NCI-H146 (cell line): Measurements from ENCODE around the gene KCNJ9.

Experiments
- DNase-seq: peaks from one replicate; lab custom pipeline; 2025; lab: John Stamatoyannopoulos, UW

The KCNJ9 gene

DNA sequence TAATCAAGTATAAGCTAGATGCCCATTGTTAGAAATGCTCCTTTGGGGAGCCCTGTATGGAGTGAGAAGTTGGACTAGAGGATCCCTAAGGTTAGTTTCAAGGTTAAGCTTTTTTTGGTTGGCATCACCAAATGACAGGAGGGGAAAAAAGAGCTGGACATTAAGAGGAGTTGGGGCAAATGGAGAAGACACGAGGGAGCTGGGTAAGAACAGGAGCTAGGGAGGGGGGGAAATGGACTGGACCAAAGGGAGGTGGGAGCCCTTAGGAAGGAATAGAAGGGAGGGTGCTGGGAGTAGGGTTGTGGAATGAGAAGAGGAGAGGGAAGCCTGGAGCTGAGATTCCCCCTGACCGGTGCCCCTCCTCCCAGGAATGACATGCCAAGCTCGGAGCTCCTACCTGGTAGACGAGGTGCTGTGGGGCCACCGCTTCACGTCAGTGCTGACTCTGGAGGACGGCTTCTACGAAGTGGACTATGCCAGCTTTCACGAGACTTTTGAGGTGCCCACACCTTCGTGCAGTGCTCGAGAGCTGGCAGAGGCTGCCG lies 5.9 kb downstream of the KCNJ9 start:
- DNase-seq, result no peak

DNA sequence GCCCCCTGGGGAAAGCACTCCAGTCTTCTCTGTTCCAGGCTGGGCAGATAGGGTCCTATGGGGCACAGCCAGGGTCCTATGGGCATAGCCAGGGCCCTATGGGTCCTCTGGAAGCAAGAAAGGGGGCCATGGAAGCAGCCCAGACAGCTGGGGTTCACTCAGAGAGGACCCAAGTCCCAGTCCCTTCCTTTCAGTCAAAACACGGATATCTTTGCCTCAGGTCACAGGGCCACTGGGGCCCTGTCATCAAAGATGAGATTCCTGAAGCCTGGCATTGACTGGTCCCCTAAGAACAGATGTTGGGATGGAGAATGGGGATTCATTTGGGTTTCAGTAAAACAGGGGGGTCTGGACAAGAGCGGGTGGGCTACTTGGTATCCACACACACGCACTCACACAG lies 8.5 kb downstream of the KCNJ9 start:
- no peak for DNase-seq

DNA sequence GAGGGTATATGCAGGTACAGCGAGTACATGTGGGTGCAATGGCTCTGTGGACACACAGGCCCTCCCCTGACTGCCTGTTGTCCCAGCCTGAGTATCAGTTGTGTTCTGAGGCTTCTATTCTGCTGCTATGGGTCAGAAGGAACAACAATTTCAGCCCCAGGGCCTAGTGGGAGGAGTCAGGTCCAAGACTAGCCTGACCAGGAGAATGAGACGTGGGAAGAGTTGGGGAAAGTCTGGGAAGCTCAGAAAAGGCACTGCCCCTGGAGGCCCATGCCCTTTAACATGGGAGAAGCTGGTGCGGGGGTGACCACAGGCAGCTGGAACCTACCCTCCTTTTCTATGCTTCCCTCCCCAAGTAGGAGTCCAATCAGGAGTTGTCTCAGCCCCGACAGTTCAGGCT lies 9.4 kb downstream of the KCNJ9 start:
- no peak for DNase-seq

DNA sequence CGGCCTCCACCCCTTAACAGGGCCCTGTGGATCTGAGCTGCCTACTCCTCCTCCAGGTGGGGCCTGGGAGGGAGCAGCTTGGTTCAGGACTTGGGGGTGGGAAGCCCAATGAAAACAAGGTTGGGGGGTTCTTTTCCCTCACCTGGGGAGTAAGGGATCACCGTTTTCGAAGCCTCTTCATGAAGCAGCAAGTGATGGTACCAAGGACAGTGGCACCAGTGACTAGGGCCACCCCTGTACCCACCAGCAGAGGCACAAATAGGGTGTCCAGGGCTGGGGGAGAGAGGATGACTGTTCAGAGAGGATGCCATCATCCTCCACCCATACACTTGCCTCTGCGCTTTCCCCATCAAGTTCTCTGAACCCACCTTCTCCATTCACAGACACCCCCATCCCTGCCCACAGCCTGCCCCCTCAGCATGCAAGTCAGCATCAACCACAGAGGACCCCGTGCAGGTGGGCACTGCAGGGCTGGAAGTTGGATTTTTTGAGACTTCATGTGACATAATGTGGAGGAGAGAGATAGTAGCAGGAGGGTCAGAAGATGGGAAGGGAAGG lies 10.4 kb downstream of the KCNJ9 start:
- DNase-seq, result no peak

DNA sequence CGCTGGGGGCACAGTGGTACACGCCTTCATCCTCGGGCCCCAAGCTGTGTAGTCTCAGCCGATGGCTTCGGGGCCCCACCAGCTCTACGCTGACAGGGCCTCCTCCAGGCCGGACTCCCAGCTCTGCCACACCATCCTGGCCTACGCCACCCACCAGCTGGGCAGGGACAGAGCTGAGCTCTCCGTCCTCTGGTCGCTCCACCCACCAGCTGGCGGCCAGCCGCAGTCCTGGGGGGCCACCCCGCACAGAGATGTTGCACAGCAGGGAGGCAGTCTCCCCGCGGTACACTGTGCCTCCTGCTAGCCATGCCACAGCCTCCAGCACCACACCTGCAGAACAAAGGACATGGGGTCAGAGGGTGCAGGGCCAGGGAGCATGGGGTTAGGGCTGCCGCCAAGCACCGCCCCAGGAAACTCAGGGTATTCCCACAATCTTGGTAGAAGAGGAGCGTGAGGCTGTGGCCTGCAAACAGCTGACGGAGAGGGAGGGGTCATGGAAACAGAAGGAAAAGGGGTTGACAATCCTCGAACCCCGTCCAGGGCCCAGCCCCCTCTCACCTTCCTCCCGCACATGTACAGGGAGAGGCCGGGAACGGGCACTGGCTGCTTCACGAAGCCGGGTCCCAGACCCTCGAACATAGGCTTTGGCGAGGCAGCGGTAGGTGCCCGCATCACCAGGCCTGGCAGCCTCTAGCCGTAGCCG lies 11.2 kb downstream of the KCNJ9 start:
- no peak for DNase-seq

DNA sequence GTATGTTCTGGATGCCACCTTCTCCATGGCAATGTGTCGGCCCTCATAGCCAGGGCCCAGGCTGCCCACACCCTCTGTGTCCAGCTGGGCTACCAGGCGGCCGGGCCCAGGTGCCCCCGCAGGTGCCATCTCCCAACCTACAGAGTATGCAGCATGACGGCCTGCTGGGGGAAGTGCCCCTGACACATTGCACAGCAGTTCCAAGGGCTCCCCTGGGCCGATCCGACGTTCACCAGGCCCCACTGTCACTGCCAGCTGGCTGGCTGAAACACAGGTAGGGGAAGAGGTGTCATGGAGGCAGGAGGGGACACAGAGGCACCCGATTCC lies 11.7 kb downstream of the KCNJ9 start:
- no peak for DNase-seq

DNA sequence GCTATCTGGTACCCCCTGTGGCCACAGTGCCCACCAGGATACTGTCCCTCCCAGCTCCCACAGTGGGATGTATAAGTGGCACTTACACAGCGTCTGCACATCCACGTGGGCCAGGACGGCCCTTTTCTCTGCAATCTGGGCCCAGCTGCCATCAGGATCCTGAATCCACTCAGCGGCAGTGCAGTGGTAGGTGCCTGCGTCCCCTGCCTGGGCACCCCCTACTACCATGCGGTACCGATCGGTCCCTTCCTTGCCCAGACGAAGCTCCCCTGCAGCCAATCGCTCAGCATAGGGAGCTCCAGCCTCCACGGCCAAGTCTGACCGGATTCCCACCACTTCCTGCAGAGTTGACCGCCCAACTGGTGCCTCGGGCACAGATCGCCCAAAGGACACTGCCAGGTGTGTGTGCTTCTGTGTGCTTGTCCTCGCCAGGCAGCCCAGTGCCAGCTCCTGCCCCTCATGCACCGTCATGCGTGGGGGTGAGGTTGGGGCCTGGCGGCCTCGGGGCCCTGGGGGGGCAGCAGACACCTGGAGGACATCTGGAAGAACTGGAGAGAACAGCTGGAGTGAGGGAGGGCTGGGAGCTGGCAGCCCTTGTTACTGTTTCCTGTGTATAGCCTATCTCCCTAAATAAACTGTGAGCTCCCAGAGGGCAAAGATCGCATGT lies 12.4 kb downstream of the KCNJ9 start:
- DNase-seq, result no peak

DNA sequence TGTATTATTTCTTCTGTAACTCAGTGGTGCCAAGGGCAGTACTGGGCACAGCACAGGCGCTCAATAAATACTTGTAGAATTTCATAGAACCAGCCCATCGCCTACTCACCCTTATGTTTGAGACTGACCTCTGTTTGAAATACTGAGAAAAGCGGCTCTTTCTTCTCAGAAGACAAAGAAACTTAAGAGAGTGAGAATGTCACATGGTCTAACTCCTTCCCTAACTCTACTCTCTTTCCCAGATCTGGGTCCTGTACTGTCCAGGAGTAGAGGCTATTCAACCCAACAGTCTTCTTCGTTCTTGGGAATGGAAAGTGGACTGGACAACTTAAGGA lies 12.9 kb downstream of the KCNJ9 start:
- DNase-seq, result no peak

DNA sequence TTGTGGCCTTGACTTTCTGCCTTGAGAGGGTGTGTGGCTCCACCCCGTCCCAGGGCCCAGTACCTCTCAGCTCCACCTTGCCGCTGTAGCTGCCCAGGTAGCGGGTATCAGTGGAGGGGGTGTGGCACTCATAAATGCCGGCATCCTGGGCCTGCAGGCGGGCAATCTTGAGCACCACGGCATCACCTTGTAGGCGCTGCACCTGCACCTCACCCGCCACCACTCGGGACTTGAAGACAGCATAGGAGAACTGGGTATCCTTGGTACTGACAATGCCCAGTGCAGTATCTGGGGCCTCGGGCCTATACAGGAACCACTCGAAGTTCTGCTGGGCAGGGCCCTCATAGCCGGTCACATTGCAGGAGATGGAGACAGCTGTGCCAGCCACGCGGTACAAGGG lies 13.5 kb downstream of the KCNJ9 start:
- no peak for DNase-seq

DNA sequence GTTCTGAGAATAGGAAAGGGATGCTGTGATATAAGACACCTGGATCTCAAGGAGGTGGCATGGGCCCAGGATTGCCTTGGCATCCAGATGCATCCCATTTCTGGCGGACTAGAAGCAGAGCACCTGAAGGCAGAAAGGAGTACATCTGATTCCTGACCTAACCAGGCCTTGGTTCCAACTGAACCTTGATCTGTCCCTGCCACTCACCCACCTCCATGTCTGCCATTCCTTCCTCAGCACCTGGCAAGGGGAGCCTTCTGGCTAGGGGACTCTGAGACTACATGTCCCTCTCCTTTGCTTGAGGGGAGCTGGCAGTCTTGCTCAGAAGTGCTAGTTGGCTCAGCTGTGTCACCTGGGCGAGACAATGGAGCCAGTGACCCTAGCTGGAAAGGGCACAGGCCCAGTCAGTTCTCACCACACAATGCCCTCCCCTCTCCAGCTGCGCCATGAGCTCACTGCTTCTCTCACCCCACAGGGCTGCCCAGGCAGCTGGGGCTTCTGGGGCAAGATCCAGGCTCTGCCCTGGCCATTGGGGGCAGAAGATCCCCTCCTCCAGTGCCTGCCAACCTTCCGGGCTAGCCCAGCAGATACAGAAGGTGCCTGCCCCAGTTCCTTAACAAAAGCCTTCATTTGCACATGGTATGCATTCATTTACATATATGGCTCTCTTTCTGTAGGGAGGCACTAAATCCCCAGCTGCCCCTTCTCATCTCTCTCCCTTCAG lies 14.2 kb downstream of the KCNJ9 start:
- peak; percentile 47 for DNase-seq

DNA sequence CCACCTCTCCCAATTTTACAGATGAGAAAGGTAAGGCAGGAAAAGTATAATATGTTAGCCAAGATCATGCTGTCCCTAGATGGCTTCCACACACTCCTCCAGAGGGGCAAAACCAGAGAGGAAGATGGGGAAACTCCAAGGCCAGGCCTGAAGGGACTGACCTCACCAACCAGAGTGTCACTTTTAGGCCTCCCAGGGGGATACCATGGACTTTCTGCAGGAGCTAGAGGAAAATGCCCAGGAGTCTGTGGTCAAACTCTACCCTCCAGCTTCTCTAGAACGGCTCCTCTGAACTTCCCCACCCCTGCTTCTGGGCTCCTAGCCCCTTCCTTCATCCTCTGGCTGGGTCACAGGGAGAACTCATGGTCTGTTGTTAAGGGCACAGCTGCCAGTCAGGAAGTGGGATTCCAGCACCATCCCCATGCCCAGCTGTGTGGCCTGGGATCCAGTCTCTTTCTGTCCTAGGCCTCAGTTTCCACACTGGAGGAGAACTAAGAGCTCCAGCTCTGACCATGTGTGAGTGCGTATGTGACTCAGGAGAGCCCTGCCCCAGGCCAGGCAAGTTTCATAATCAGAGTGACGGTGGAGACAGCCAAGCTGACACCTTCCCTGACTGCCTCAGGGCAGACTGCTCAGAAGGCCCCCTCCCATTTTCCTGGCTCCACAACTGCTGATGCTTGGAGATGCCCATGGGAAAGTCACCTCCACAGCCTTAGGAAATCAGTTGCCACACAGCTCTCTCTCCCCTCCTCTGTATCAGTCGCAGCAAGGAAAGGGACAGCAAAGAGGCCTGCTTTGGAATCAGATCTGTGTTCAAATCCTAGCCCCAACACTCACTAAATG lies 15.2 kb downstream of the KCNJ9 start:
- DNase-seq, result no peak

DNA sequence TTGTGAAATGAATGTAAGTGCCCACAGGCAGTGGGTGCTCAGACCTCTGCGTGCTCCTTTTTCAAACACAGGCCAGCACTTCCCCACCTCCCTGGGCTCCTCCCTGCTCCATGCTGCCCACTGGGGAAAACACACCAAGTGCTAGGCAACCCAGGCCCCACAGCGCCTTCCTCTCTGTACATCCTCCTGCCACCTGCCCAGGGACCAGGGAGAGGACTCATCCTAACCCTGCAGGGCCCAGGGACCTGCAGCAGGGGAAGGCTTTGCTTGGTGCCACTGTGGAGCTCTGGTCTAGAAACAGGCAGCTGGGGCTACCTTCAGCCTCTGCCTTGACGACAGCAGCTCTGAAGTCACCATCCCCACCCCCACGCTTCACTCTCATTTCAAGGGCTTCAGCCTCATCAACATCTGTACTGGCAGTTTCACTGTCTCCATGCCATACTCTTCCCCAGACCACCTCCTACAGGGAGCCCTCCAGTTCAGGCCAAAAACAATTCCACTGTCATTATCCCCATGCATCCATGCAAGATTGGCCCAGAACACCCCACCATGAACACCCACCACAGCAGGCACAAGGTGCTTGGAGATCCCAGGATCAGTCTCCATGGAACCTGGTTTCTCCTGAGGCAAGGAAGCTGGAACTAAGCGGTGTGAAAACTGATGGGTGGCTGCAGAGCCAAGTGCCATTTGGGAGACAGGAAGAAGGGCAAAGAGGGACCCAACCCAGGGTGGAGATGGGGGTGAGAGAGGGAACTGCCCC lies 16.0 kb downstream of the KCNJ9 start:
- DNase-seq, result no peak

DNA sequence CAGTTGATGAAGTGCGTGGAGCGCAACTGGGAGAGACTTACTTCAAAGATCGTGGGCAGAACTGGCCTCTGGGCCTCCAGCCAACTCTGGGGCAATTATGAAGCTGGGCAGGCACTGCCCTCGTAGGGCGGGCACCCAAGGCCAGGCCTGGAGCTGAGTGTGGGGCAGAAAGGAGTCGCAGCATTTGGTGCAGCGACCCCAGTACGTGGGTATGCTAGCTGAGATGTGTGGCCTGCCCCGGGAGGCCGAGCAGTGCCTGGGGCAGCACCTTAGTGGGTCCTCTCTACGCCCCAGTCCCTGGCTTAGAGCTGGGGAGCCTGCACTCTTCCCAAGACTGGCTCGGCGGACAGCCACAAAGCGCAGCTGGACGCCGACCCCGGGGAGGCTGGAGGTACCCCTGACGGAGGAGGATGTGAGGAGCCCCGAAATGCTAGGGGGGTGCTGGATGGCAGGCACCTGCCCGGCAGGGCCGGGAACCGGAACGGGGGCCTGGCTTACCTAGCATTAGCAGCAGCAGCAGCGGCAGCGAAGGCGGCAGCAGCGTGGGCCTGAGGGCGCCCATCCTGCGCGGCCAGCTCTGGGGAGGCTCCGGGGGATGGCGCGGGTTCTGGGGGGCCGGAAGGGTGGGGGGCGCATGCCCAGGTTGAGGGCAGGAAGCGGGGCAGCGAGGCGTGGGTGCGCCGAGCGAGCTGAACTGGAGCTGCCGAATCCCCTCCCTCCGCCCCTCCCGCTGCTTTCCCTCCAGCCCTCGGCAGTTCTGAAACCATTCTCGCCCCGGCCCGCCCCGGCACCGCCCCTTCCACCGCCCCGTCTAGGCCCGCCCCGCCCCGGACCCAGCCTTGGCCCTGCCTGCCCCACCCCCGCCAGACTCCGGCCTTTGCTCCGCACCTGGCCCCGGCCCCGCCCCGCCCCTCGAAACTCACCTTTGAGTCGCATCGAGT lies 16.8 kb downstream of the KCNJ9 start, which contains the start of gene IGSF8:
IGSF8 (minus strand) TSS at position 709 of the 941 bp plus-strand sequence; CDS start at position 562, 147 bp downstream.
- DNase-seq, result peak; percentile 97

DNA sequence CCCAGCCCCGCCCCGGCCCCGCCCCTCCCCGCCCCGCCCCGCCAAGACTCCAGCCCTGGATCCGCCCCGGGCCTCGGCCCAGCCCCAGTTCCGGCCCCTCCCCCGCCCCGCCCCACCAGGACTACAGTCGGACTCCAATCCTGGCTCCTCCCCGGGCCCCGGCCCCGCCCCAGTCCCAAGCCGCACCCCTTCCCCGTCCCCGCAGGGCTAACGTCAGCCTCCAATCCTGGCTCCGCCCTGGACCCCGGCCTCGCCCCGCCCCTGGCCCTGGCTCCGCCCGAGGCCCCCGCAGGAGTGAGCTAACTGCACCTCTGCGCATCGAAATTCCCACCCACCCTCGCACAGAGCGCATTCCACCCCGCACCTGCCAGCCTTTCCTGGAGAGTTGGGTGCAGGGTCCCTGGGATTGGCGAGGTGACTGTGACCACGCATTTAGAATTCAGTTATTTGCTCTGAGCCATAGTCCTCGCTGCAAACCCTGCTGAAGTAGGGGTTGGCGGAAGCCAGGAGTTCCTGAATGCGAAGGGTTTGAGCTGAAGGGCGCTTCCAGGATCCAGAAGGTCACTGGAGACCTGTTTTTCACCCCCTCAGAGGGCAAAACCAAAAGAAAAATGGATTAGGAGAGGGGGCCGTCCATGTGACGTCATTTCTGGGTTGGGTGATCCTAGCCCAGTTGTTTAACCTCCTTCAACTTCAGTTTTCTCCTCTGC lies 17.7 kb downstream of the KCNJ9 start:
- DNase-seq, result peak; percentile 97

DNA sequence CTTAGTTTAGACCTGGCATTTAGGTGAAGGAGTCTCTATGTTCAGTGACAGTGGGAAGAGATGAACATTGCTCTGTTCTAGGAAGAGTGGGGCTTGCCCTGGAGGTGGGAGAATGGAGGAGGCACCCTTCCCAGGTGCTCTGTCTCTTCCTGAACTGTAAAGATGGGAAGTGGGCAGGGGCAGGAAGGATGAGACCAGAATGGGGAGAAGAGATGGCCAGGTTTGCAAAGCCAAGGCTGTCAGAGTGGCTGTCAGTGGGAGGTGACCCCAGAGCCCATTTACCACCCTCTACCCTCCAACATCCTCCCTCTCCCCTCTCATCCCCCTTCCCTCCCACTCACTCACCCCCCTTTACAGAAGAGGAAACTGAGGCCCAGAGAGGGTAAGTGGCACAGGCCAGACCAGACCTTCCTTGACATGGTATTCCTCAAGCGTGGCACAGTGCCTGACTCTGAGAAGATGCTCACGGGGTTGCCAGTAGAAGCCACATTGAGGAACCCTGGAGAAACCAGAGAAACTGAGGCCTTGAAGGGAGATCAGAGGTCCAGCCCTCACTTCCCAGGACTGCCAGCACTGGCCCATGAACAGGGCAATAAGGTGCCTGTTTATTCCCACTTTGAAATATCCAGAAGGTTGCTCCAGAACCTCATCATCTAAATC lies 18.5 kb downstream of the KCNJ9 start:
- no peak for DNase-seq

DNA sequence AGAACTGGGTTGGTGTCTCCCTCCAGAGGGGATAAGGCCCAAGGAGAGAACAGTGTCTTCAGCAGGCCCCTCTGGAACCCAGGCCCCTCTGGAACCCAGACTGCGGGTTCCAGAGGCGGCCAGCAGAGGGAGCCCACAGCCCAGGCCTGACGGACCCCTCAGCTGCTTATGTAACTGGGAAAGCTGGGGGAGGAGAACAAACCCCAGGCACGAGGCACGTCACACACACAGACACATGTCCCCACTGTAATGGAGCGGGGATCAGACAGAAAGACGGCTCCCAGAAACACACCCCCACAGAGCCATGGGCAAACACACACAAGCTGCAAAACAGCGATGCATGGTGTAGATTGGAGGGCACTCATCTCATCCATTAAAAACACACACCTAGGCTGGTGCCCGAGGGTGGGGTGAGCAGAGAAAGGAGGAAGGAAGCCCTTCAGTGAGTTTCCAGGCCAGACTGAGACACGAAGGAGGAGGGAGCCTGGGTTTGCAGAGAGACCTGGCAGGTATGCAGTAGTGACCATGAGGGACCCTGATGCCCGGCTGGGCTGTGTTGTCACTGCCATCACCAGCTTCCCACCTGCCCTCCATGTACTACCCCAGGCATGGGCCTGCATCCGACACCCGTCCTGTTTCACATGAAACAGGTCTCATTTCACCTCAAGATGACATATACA lies 19.8 kb downstream of the KCNJ9 start:
- peak; percentile 66 for DNase-seq

DNA sequence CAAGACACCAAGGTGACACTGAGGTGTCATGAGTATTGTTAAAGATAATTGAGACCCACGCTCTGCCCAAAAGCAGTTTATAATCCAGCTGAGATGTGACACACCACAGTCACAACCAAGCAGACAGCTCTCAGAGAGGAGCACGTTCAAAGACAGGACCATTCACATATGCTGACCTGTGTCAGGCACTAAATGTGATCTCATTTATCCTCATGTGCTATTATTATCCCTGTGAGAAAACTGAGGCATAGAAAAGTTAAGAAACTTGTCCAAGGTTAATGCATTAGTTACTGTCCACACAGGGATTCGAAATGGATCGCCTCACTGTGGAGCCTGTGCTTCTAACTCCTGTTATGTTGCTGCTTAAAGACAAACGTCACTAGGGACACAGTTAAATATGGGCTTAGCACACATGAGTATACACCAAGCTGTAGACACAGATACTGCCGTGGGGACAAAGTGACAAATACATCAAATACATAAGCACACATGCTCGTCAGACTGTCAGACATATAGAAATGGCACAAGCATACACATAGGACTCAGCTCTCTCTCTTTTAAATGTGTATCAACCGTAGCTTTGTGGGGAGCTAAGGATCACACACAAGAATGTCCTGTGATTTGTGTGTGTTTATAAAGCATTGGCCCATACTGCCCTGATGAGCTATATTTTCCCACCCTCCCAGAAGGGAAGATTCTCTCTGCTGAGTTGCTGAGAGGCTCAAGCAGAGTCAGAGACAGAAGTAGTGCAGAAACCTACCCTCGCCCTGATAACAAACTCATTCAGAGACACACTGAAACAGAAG lies 20.6 kb downstream of the KCNJ9 start:
- DNase-seq, result no peak
